Heart left ventricle (tissue), 13 donors: ENCODE measurements around the gene CCDC152.

ENCODE experiments used
- POLR2A ChIP-seq, 2 donors: fragments of 450-650 bp; IDR thresholded peaks; one replicate each; pipeline ENCODE4 v1.6.1; 2017; ENCODE audit warnings: antibody characterized with exemption in 2 of 2, mild to moderate bottlenecking in 2 of 2, moderate library complexity in 2 of 2
- TF ChIP-seq, protein P1 (sequence below), 12 donors: fragments of 200-600 bp; sonication (generic) in 4 of 12; IDR thresholded peaks; one replicate each; pipeline versions ENCODE4 v1.5.0 to v1.8.0; 2018 to 2022; ENCODE audit warnings: antibody characterized with exemption in 12 of 12, mild to moderate bottlenecking in 5 of 12
- donor health status: ischemic (EF 13 %, LVEDD 7.1; RV severe dilation, severe dysfunction).
- donor health status: DM: no; HTN: yes; CAD: no.
- donor health status: DM: no; HTN: no; CAD: no.
- donor health status: ischemic (EF 25% LVEDD 6.9; RV normal size, moderate dysfunction).
- donor health status: ischemic (EF 25% LVEDD 5.7; RV mildly dilated, moderate dysfunction).
- donor health status: ischemic (EF 35%, LVEDD 5.7; RV mildly dilated, moderate dysfunction).
- donor health status: nonischemic (EF 11% LVEDD 7.7; RV severe dilation, severe dysfunction).
- donor health status: DM: yes; HTN: yes; CAD: no.
- donor health status: PGD.
- donor health status: ischemic (EF 29% LVEDD 5.4; RV normal size, mild dysfunction).
- donor health status: nonischemic (EF 23%, LVEDD 6.1; RV moderate dilation, normal function).

DNA sequence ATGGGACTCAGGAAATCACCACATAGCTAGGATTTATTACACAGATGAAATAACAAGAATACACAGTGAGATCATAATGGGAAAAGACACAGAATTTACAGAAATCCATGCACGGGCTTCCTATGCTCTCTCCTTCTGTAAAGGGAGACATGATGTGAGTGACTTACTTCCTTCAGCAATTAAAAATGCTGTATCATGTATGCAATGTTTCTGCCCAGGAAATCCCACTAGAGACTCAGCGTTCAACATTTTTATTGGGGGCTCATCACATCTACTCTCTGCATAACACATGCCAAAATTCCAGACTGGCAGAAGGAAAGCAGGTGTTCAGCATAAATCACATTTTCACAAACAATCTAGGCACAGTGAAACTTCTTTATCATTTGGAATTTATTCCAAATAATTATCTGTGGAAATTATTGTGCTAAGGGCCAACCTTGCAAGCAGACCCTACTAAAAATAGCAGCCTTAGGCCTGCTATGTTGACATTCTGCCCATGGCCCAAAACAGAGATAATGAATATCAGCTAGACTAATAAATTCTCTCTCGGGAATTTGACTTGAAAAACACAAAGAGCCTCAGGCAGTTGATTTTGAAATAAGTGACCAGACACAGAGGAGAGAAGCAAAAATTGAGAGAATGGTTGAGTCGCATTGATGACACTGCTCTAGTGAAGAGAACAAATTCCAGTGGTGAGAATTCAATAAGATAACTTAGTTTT lies 86.5 kb downstream of the CCDC152 start:
- TF ChIP-seq, protein P1, sequence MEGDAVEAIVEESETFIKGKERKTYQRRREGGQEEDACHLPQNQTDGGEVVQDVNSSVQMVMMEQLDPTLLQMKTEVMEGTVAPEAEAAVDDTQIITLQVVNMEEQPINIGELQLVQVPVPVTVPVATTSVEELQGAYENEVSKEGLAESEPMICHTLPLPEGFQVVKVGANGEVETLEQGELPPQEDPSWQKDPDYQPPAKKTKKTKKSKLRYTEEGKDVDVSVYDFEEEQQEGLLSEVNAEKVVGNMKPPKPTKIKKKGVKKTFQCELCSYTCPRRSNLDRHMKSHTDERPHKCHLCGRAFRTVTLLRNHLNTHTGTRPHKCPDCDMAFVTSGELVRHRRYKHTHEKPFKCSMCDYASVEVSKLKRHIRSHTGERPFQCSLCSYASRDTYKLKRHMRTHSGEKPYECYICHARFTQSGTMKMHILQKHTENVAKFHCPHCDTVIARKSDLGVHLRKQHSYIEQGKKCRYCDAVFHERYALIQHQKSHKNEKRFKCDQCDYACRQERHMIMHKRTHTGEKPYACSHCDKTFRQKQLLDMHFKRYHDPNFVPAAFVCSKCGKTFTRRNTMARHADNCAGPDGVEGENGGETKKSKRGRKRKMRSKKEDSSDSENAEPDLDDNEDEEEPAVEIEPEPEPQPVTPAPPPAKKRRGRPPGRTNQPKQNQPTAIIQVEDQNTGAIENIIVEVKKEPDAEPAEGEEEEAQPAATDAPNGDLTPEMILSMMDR (IDR thresholded peaks at IDR 0.05): no peak
- TF ChIP-seq POLR2A (IDR thresholded peaks at IDR 0.05): no peak
